PC-9 (cell line): Measurements from ENCODE around the gene EXOSC7.

Source experiments
- EZH2 ChIP-seq: fragments of 200-600 bp; sonication (generic); IDR thresholded peaks from 2 replicates; pipeline ENCODE4 v1.8.0; 2017; ENCODE audit warnings: antibody characterized with exemption, low read depth
- TF ChIP-seq, protein P1 (sequence below): fragments of 200-600 bp; sonication (generic); conservative IDR thresholded peaks from 2 replicates; pipeline ENCODE4 v1.6.1; 2017; ENCODE audit warnings: mixed run types, antibody characterized with exemption, mild to moderate bottlenecking, moderate library complexity

DNA sequence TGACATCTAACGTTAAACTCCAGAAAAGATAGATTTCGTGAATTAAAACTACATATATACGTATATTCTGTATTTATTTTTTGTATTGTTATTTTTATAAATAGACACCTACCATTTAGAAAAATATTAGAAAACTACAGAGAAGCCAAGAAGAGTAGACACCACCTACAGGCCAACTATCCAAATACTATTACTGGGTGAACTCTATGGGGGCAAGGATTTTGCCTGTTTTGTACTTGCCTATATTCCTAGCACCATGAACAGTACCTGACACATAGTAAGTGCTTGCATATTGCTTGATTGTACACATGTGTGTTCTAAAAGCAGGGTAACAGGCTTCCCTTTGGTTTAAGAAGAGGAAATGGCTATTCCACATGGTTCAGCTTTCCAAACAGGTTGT, 25.7 kb downstream of the EXOSC7 start:
- TF ChIP-seq, protein P1, sequence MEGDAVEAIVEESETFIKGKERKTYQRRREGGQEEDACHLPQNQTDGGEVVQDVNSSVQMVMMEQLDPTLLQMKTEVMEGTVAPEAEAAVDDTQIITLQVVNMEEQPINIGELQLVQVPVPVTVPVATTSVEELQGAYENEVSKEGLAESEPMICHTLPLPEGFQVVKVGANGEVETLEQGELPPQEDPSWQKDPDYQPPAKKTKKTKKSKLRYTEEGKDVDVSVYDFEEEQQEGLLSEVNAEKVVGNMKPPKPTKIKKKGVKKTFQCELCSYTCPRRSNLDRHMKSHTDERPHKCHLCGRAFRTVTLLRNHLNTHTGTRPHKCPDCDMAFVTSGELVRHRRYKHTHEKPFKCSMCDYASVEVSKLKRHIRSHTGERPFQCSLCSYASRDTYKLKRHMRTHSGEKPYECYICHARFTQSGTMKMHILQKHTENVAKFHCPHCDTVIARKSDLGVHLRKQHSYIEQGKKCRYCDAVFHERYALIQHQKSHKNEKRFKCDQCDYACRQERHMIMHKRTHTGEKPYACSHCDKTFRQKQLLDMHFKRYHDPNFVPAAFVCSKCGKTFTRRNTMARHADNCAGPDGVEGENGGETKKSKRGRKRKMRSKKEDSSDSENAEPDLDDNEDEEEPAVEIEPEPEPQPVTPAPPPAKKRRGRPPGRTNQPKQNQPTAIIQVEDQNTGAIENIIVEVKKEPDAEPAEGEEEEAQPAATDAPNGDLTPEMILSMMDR = 0 out of 2 replicates have a peak, but pooled peaks have one; percentile 13
- TF ChIP-seq EZH2 = no peak
